DND-41 (cell line): ENCODE data around the gene EPHB6.

Experiments used
- EZH2 ChIP-seq: IDR thresholded peaks from 3 replicates; pipeline ENCODE4 v1.6.1; 2012; ENCODE audit warnings: borderline replicate concordance, low read depth, mild to moderate bottlenecking, moderate library complexity, low read length, inconsistent platforms; ENCODE audit not compliant: severe bottlenecking
- TF ChIP-seq, protein P1 (sequence below): IDR thresholded peaks from 2 replicates; pipeline ENCODE4 v1.5.1; 2012; ENCODE audit warnings: borderline replicate concordance, low read length, moderate library complexity, mild to moderate bottlenecking; ENCODE audit not compliant: poor library complexity, severe bottlenecking; ENCODE audit errors: extremely low read depth

DNA sequence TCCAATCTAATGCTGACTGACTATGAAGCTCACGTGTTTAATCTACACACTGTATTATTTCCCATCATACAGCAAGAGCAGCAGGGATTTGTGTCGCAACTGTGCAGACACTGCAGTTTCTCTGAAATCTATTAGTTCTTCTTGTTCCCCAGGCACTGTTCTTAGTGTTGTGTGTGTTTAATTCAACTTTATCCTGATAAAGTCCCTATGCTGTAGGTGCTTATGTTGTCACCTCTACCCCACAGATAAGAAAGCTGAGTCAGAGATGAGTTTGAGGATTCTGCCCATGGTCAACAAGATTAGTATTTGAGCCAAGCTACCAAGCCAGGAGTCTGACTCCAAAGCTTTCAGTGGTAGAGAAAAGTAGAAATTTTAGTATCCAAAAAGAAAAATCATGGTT, 22.5 kb upstream of the EPHB6 start:
- TF ChIP-seq, protein P1, sequence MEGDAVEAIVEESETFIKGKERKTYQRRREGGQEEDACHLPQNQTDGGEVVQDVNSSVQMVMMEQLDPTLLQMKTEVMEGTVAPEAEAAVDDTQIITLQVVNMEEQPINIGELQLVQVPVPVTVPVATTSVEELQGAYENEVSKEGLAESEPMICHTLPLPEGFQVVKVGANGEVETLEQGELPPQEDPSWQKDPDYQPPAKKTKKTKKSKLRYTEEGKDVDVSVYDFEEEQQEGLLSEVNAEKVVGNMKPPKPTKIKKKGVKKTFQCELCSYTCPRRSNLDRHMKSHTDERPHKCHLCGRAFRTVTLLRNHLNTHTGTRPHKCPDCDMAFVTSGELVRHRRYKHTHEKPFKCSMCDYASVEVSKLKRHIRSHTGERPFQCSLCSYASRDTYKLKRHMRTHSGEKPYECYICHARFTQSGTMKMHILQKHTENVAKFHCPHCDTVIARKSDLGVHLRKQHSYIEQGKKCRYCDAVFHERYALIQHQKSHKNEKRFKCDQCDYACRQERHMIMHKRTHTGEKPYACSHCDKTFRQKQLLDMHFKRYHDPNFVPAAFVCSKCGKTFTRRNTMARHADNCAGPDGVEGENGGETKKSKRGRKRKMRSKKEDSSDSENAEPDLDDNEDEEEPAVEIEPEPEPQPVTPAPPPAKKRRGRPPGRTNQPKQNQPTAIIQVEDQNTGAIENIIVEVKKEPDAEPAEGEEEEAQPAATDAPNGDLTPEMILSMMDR: no peak
- no peak for TF ChIP-seq EZH2
